Endothelial cell (in vitro differentiated cells): ENCODE data around the gene ELK3. TPM values are rescaled to one million over a fixed set of nuclear protein-coding genes. Genes with fewer than 3 reads are reported as not detected.
"Not testable (repeated sequence)": the region's sequence is repeated elsewhere in the genome, so short reads cannot be mapped to it uniquely, and the experiment has no call there.

ENCODE experiments used
- DNase-seq: peaks from one replicate; pipeline ENCODE4 v3.0.0; 2021; ENCODE audit warnings: low spot score
- H3K27ac Mint-ChIP-seq: one replicate; pipeline ENCODE4 v1.8.0; 2021; ENCODE audit warnings: mixed read lengths, inconsistent platforms; ENCODE audit not compliant: unreplicated experiment
- H3K27me3 Mint-ChIP-seq: one replicate; pipeline ENCODE4 v1.8.0; 2021; ENCODE audit warnings: mild to moderate bottlenecking, moderate library complexity, mixed read lengths, inconsistent platforms; ENCODE audit not compliant: unreplicated experiment
- H3K36me3 Mint-ChIP-seq: one replicate; pipeline ENCODE4 v1.8.0; 2021; ENCODE audit warnings: mild to moderate bottlenecking, low read depth, mixed read lengths, inconsistent platforms; ENCODE audit not compliant: unreplicated experiment
- H3K4me1 Mint-ChIP-seq: one replicate; pipeline ENCODE4 v1.8.0; 2021; ENCODE audit warnings: mild to moderate bottlenecking, mixed read lengths, inconsistent platforms; ENCODE audit not compliant: unreplicated experiment
- H3K4me3 Mint-ChIP-seq: one replicate; pipeline ENCODE4 v1.8.0; 2021; ENCODE audit warnings: mild to moderate bottlenecking, mixed read lengths, inconsistent platforms; ENCODE audit not compliant: unreplicated experiment
- H3K9me3 Mint-ChIP-seq: one replicate; pipeline ENCODE4 v1.8.0; 2021; ENCODE audit warnings: mixed read lengths, inconsistent platforms; ENCODE audit not compliant: unreplicated experiment
- total RNA-seq: library from RNA; stranded (reverse); fragmentation: NEBNext Ultra II Directional; extraction: Animal tissue kit (Norgen Biotek cat#: 25700); gene quantifications from one replicate; pipeline ENCODE4 v1.2.1, GENCODE V29; 2021; ENCODE audit not compliant: unreplicated experiment
- TF ChIP-seq, protein P1 (sequence below): fragments of 200-600 bp; sonication (generic); IDR thresholded peaks from one replicate; pipeline ENCODE4 v1.5.0; 2021; ENCODE audit warnings: antibody characterized with exemption; ENCODE audit not compliant: unreplicated experiment

ELK3 gene
- total RNA-seq, 1 donor from 2014 or later, result 294 TPM

DNA sequence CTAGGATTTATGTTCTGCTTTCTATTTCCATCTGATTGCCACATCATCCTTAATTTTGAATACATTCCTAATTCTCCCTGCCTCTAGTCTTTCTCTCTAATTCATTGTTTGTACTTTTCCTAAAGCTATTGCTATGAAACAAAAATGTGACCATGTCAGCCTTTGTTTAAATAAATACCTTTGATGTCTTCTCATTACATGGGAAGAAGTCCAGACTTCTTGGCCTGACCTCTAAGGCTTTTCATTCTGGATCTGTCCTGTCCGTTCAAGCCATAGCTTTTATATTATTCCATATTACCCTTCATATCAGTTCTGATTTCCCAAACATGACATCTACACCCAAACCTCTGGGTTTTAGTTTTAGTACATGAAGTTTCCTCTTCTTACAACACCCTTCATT lies 114.7 kb downstream of the ELK3 start:
- peaks cover 7% of the 10 kb centered on the region for H3K36me3 Mint-ChIP-seq
- H3K27me3 Mint-ChIP-seq, result peaks cover 5% of the 10 kb centered on the region
- H3K27ac Mint-ChIP-seq, result peak overlapping the region; percentile 64
- no peaks in the 10 kb centered on the region for H3K9me3 Mint-ChIP-seq
- DNase-seq, result no peak
- TF ChIP-seq, protein P1, sequence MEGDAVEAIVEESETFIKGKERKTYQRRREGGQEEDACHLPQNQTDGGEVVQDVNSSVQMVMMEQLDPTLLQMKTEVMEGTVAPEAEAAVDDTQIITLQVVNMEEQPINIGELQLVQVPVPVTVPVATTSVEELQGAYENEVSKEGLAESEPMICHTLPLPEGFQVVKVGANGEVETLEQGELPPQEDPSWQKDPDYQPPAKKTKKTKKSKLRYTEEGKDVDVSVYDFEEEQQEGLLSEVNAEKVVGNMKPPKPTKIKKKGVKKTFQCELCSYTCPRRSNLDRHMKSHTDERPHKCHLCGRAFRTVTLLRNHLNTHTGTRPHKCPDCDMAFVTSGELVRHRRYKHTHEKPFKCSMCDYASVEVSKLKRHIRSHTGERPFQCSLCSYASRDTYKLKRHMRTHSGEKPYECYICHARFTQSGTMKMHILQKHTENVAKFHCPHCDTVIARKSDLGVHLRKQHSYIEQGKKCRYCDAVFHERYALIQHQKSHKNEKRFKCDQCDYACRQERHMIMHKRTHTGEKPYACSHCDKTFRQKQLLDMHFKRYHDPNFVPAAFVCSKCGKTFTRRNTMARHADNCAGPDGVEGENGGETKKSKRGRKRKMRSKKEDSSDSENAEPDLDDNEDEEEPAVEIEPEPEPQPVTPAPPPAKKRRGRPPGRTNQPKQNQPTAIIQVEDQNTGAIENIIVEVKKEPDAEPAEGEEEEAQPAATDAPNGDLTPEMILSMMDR, result no peak
- peak overlapping the region; percentile 63 for H3K4me3 Mint-ChIP-seq
- H3K4me1 Mint-ChIP-seq, result no peaks in the 10 kb centered on the region

DNA sequence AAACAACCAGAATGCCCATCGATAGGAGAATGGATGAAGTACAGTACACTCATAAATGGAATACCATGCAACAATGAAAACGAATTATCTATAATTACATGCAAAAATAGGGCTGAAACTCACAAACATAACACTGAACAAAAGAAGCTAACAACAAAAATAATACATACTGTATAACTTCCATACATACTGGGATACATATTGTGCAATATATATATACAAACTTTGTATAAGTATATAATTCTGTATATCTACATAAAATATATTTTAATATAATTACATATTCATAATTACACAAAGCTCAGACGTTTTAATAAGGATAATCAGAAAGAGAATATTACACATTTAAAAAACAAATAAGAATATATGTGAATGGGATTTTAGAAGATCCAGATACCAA lies 115.9 kb downstream of the ELK3 start:
- no peak for DNase-seq
- H3K36me3 Mint-ChIP-seq, result peaks cover 7% of the 10 kb centered on the region
- H3K9me3 Mint-ChIP-seq, result no peaks in the 10 kb centered on the region
- TF ChIP-seq, protein P1, result no peak
- no peak overlapping the region for H3K27ac Mint-ChIP-seq
- H3K4me1 Mint-ChIP-seq, result no peaks in the 10 kb centered on the region
- H3K4me3 Mint-ChIP-seq, result no peak overlapping the region
- peaks cover 5% of the 10 kb centered on the region for H3K27me3 Mint-ChIP-seq

DNA sequence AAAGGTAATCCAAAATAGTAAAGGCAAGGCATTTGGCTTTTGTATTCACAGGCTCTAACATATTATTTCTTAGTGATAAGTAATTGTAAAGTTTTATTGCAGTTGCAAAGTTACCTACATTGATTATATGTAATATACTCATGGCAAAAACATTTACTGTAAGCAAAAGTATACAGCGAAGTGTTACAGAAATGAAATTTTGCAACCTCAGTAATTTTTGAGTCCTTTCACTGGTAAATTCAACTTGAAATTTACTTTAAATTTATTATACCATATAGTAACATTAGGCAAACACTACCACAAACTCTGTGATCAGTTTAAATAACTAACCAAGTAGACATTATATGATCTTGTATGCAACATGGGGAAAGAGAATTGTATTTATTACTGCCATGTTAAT lies 117.0 kb downstream of the ELK3 start:
- H3K4me1 Mint-ChIP-seq, result peaks cover 8% of the 10 kb centered on the region
- H3K27me3 Mint-ChIP-seq, result peaks cover 5% of the 10 kb centered on the region
- no peaks in the 10 kb centered on the region for H3K9me3 Mint-ChIP-seq
- no peak overlapping the region for H3K4me3 Mint-ChIP-seq
- no peak overlapping the region for H3K27ac Mint-ChIP-seq
- TF ChIP-seq, protein P1, result no peak
- no peak for DNase-seq
- peaks cover 7% of the 10 kb centered on the region for H3K36me3 Mint-ChIP-seq

DNA sequence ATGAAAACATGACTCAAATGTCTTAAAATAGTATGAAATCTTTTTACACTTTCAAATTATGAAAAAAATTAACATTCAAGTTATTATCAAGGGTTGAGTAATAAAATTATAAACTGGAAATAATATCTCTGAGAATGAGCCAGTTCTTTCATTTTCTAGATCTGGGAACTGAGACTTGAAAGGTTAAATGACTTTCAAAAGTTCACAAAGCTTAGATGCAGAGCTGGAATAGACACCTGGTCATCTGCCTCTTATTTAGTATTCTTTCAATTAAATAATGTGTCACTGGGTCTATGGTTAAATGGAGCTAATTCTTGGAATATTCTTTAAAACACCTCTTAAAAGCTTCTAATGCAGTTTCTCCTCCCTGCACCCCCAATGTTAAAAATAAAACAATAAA lies 119.4 kb downstream of the ELK3 start:
- Mint-ChIP-seq H3K36me3 (peaks cover 7% of the 10 kb centered on the region), H3K4me3 (no peak overlapping the region), H3K9me3 (no peaks in the 10 kb centered on the region), H3K27me3 (peaks cover 5% of the 10 kb centered on the region), H3K27ac (no peak overlapping the region), H3K4me1 (peaks cover 8% of the 10 kb centered on the region)
- no peak for DNase-seq
- TF ChIP-seq, protein P1, result no peak

DNA sequence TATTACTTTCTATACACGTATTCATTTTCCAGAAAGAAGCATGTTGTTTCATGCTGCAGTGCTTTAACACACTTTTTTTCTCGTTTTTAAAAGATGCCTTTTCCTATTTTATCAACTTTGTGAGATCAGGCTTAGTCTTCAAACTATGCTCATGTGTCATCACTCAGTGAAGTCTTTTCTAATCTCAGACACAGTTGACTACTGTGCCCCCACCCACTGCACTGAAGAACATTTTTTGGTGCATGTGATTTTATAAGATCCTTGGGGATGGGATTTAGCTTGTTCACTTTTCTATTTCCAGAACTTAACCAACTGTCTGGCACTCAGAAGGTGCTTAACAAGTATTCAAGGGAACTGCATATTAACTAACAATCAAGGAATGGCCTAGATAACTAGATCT lies 120.5 kb downstream of the ELK3 start:
- no peak overlapping the region for H3K4me3 Mint-ChIP-seq
- H3K27me3 Mint-ChIP-seq, result peaks cover 3% of the 10 kb centered on the region
- TF ChIP-seq, protein P1, result no peak
- no peak overlapping the region for H3K27ac Mint-ChIP-seq
- DNase-seq, result no peak
- no peaks in the 10 kb centered on the region for H3K9me3 Mint-ChIP-seq
- H3K36me3 Mint-ChIP-seq, result no peaks in the 10 kb centered on the region
- peaks cover 8% of the 10 kb centered on the region for H3K4me1 Mint-ChIP-seq

DNA sequence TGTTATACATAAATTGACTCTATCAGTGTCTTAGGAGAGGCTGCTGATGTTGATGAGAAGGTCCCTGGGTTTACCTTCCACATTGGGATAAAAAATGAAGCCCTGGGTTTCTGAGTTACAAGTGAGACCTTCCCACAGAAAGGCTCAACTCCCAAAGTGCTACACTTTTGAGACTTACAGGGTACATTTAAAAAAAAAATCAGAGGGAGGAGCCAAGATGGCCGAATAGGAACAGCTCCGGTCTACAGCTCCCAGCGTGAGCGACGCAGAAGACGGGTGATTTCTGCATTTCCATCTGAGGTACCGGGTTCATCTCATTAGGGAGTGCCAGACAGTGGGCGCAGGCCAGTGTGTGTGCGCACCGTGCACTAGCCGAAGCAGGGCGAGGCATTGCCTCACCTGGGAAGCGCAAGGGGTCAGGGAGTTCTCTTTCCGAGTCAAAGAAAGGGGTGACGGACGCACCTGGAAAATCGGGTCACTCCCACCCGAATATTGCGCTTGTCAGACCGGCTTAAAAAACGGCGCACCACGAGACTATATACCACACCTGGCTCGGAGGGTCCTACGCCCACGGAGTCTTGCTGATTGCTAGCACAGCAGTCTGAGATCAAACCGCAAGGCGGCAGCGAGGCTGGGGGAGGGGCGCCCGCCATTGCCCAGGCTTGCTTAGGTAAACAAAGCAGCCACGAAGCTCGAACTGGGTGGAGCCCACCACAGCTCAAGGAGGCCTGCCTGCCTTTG lies 121.7 kb downstream of the ELK3 start:
- not testable (repeated sequence) for H3K4me1 Mint-ChIP-seq, H3K27me3 Mint-ChIP-seq, H3K36me3 Mint-ChIP-seq, H3K9me3 Mint-ChIP-seq, DNase-seq
- H3K4me3 Mint-ChIP-seq, result peak overlapping the region; percentile 76
- peak overlapping the region; percentile 61 for H3K27ac Mint-ChIP-seq

DNA sequence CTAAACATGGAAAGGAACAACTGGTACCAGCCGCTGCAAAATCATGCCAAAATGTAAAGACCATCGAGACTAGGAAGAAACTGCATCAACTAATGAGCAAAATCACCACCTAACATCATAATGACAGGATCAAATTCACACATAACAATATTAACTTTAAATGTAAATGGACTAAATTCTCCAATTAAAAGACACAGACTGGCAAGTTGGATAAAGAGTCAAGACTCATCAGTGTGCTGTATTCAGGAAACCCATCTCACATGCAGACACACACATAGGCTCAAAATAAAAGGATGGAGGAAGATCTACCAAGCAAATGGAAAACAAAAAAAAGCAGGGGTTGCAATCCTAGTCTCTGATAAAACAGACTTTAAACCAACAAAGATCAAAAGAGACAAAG lies 123.6 kb downstream of the ELK3 start:
- not testable (repeated sequence) for H3K36me3 Mint-ChIP-seq, H3K4me3 Mint-ChIP-seq, H3K4me1 Mint-ChIP-seq, DNase-seq, H3K27me3 Mint-ChIP-seq, H3K9me3 Mint-ChIP-seq, H3K27ac Mint-ChIP-seq
